NCI-H524 (cell line): ENCODE measurements around the gene OR6X1.

Source experiments
- DNase-seq, 2 experiments: peaks; one replicate each; lab custom pipeline; 2025; lab: John Stamatoyannopoulos, UW

OR6X1 gene, protein sequence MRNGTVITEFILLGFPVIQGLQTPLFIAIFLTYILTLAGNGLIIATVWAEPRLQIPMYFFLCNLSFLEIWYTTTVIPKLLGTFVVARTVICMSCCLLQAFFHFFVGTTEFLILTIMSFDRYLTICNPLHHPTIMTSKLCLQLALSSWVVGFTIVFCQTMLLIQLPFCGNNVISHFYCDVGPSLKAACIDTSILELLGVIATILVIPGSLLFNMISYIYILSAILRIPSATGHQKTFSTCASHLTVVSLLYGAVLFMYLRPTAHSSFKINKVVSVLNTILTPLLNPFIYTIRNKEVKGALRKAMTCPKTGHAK

DNA sequence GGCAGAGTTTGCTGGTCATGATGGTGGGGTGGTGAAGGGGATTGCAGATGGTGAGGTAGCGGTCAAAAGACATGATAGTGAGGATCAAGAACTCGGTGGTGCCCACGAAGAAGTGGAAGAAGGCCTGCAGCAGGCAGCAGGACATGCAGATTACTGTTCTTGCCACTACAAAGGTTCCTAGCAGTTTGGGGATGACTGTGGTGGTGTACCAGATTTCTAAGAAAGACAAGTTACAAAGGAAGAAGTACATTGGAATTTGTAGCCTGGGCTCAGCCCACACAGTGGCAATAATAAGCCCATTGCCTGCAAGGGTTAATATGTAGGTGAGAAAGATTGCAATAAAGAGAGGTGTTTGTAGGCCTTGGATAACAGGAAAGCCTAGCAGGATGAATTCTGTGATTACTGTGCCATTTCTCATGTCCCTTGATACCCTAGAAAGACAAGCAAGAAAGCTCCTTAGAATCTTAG lies at the start of gene OR6X1:
Gene OR6X1, minus strand, starts transcription at position 418 of the 468 bp plus-strand sequence. Its CDS starts 0 bp downstream, at position 418.
- no peak for DNase-seq

DNA sequence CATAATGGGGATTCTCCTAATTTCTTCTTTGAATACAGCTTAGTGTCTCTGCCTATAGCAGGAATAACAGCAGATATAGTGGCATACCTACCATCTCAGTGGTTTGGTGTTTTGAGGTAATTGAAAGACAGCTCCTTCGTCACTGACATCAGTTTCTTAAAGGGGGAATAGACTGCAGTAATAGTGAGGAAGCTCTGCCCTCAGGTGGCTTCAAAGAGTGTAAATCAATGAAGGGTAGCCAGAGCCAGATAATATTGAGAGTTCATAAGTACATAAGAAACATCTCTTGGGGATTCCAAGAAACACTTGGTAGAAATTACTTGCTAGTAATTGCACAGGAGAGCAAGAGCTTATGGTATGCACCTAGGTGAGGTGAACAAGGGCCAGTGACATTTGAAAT lies 47.4 kb upstream of the OR6X1 start:
- no peak for DNase-seq

DNA sequence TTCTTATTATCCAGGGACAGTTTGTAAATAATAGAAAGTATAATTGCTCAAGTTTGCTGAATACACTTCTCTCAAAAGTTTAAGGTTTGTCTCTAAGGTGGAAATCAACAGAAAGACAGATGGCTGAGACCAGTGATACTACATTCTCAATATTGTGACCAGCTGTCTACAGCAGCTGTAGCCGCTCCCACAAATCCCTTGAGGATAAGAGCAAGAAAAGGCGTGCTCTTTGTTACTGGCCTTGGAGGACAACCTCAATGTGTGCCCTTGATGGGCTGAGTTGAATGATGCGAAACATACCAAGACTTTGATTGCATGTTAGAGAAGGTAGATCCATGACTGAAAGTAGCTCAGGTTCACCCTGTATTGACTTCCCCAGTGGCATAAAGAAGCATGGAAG lies 45.7 kb upstream of the OR6X1 start:
- peak; percentile 94 to 98 for DNase-seq

DNA sequence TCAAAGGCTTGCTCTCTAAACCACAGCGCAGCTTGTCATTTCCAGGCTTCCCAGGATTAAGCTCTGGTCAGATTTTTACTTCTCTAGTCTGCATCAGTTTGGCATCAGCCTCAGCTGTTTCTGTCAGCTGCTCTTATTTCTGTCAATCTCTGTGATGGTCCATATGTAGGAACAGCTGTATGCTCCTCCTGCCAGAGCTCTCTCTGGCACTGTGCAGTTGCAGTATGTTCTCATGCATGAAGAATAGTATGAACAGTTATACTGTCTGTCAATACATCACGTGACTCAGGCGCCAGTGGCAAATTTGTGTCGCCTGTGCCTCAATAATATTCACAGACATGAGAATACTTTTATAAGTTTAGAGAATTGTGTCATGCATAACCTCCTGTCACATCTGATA lies 45.1 kb upstream of the OR6X1 start:
- peak; percentile 91 to 98 for DNase-seq

DNA sequence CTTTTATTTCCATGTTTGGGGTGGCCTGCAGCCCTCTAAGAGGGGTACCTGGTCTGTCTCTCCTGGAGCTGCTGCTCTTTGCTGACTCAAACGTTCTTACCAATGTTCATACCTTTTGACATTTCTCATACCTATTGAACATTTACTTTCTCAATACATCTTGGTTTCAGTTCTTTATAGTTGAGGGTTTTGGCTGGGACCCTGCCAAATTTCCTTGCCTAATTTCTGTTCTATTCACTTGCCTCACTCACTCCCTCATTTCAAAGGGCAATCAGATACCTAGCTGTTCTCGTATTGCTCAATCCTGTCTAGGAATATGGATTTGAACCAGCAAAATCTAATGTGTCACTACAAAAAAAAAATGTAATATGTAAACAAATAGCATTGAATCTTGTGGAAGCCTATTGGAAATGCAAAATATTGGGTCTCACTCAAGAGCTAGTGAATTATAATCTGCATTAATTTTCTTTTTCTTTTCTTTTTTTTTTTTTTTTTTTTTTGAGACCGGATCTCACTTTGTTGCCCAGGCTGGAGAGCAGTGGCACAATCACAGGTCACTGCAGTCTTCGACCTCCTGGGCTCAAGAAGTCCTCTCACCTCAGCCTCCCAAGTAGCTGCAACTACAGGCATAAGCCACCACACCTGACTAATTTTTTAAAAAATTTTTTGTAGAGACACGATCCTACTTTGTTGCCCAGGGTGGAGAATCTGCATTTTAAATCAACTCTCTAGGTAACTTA lies 44.4 kb upstream of the OR6X1 start:
- peak in 1 of 2 experiments; percentile 15 for DNase-seq

DNA sequence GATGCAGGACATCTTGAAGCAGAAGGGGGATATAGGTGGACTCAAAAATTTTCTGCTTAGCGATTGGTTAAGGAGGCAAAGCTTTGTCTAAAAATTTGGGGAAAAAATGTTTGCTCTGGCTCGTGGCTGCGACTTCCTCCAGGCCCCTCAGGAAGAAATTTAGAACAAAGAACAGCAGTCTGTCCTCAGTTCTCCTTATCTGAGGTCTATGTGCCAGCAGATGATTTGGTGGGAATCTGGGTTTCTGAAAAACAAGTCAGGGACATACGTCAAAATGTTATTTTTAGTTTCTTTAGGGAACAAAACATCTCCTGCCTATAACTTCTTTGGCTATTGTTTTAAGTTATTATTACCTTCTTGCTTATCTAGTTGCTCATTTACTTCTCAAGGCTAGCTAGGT lies 43.8 kb upstream of the OR6X1 start:
- no peak for DNase-seq

DNA sequence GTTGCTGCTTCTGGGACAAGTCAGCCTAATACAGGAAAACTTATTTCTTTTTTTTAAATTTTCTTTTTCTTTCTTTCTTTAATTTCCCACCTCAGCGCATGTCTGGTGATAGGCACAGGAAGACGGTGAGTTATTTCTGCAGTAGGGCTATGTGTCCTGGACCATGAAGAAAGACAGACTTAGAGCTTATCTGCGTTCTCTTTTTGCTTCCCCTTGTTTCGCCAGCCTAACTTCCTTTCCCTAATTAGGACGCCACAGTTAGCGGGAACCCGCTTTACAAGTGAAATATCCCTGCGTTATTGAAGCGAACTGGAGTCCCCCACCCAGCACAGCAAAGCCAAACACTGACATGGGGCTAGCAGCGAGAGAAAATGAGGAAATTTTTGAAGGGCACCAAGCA lies 43.2 kb upstream of the OR6X1 start:
- peak in 1 of 2 experiments; percentile 33 for DNase-seq

DNA sequence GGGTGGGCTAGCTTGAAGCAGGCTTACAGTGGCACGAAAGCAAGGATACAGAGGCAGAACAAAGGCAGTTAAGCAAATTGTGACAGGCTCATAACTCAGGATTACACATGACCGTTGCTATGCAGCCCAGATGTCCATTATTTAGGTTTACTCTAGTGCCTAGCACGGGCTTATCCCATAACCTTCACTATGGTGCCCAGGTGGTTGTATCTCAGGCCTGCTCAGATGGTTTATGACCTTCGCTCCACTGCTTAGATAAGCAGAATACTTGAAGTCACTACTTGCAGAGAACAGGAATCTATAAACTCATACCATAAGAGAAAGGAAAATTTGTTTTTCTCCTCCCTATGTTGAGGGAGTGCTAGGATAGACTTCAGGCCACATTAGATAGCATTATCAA lies 42.8 kb upstream of the OR6X1 start:
- peak; percentile 96 to 99 for DNase-seq

DNA sequence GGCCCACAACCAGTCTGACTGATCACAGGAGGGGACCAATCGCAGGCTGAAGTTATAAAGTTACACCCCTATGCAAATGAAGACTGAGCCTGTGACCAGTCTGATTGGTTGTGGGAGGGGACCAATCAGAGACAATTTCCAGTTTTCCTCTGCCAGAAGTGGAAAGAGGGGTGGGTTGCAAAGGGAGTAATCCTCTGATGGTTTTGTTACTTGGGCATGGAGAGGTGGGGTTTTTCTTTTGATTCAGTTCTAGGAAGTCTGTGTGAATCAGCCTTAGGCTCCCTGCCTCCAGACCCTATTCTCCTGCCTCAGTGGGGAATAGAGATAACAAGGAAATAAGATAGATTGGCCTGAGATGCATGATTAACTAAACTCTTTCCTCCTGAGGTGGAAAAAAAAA lies 41.9 kb upstream of the OR6X1 start:
- DNase-seq, result peak in 1 of 2 experiments; percentile 40

DNA sequence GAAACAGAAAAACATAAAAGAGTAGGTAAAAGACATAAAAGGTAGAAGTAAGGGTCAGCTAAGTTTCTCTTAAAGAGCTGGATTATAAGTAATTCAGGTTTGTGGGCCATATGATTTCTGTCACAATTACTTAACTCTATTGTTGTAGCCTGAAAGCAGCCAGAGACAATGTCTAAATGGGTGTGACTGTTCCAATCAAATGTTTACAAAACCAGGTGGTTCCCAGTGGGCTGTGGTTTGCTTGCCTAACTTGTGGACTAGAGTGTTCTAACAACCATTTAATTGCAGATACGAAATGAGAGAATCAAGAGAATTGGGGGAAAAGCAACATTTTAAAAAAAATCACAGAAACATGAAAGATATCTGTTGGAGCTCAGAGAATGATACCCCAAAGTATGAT lies 29.2 kb upstream of the OR6X1 start:
- no peak for DNase-seq

DNA sequence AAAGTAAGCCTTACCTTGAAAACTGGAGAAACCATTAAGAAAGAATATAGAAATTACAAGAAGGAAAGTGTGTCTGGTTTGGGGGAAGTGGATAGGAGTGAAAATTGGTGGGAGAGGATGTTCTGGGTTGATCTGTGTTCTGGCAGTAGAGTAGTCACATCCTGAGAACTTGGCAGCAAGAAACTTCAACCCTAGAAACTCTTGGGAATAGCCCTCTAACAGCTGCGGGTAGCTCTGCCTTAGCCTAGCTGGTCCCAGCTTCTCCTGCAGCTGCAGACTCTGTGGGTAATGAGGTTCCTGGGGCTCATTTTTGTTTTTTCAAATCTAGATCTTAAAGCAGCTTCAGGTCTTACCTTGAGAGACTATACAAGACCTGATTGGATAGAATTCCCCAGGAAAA lies 24.2 kb upstream of the OR6X1 start:
- no peak for DNase-seq

DNA sequence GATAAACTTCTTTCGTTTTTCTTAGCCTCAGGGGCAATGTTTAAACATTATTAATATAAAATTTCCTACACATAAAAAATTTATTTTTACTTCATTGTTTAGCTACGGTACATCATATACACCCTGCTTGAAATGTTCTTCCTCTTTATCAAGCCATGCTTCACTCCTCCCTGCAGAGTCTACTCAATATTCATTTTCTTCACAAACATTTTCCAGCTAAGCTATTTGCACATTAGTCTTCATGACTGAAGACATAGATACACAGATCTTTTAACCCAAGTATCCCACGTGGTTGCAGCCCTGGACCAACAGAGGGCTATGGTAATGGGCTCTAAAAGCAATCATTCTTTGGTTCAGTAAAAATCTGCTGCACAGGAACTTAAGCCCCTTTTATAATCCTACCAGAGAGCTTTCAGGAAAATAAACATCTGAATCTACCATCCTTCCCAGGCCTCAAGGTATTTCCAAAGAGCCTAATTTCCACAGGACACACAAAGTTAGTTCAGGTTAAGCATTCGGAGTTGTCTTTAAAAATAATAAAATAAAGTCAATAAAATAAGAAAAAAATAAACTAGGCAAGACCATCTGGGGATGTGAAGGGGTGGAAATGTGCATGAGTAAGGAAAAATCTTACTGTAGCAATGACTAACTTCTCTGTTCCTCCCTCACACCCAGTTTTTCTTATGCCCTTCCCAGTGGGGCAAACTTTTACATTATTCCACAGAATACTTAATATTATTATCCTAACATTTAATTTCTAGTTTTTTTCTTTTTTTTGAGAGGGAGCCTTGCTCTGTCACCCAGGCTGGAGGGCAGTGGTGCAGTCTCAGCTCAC lies 21.6 kb upstream of the OR6X1 start:
- peak in 1 of 2 experiments; percentile 31 for DNase-seq

DNA sequence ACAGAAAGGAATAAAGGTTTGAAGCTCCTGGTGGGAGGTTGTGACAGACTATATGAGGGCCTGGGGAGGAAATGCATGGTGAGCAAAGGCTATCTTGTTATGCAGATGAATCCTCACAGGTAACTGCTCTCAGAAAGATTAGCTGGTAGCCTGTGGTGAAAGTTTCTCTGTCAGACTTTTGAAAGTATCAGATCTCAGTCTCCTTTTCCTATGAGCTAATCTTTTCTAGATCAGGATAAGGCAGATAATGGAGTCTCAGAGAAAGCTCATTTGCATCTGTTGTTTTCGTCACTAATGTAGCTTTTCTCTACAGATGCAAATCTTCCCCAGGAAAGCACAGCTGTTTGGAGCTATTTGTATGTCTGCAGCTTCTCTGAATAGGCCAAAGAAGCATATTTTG lies 21.0 kb upstream of the OR6X1 start:
- DNase-seq, result no peak

DNA sequence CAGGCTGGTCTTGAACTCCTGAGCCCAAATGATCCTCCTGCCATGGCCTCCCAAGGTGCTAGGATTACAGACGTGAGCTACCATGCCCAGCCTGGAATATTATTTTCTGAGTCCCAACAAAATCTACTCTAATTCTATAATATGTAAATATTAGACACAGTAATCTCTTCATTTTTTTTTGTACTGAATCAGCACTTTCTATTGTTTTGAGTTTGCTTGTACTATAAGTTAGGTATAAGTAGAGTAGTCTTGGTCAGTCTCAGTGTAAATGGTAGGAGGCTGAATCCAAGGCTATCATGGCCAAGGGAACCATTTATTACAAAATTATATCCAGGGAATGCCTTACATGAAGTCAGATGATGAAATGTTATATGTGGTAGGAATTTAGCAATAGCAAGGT lies 19.6 kb upstream of the OR6X1 start:
- no peak for DNase-seq

DNA sequence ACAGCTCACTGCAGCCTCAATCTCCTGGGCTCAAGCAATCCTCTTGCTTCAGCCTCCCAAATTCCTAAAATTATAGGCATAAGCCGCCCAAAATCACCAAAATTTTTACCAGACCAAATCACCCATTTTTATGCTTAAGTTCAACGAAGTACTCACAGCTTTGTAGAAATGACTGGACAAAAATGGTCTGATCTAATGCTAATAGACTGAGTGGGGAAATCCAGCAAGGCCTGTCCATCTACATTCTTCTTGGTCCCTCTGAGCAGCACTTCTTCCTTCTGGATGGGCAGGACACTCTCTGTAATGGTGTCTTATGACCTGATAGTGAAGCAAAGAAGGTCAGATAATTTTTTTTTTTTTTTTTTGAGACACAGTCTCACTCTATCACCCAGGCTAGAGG lies 18.7 kb upstream of the OR6X1 start:
- no peak for DNase-seq

DNA sequence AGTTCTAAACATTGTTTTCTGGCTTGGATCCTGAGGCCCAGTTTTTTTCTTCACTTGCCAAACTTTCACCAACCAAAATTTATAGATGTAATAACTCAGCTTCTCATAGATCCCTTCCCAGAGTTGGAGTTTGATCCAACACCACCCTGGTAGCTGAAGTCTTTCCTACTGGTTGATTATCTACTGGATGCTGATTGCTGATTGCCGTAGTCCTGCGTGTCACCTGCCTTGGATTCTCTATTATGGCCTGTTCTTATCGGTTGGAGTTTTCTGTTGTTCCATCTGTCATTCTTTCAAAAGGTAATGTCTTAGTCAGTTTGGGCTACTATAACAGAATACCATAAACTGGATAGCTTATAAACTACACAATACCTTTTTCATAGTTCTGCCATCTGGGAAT lies 17.3 kb upstream of the OR6X1 start:
- DNase-seq, result no peak

DNA sequence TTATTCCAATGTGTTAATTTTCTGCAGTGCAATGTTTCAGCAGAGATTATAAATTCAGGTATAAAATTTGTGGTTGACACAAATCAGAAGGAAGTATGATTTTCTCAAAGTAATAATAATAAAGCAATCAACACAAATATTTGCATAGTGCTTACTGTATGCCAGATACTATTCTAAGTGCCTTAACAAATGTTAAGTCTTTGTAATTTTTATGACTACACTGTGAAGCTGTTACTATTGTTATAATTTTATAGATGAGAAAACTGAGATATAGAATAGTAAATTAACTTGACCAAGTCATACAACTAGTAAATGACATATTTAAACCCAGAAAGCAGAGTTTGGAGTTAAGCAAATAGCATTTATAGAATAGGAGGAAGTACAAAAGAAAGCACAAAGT lies 16.4 kb upstream of the OR6X1 start:
- no peak for DNase-seq

DNA sequence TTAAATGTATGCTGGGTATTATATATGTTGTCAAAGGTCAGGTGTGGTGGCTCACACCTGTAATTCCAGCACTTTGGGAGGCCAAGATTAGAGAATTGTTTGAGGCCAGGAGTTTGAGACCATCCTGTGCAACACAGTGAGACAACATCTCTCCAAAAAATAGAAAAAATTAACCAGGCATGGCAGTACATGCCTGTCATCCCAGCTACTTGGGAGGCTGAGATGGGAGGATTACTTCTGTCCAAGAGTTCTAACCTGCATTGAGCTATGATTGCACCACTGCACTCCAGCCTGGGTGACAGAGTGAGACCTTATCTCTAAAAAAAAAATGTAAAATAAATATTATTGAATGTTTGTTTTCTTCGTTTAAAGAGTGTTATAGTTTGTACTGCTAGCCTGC lies 11.3 kb upstream of the OR6X1 start:
- DNase-seq, result no peak

DNA sequence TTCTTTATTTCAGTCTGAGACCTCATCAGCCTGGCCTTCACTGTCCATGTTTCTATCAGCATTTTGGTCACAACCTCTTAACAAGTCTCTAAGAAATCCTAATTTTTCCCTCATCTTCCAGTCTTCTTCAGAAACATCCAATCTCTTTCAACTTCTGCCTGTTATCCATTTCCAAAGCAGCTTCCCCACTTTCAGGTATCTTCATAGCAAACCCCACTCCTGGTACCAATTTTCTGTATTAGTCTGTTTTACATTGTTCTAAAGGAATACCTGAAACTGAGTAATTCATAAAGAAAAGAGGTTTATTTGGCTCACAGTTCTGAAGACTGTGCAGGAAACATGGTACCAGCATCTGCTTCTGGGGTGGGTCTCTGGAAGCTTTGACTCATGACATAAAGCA lies 8.1 kb upstream of the OR6X1 start:
- no peak for DNase-seq

DNA sequence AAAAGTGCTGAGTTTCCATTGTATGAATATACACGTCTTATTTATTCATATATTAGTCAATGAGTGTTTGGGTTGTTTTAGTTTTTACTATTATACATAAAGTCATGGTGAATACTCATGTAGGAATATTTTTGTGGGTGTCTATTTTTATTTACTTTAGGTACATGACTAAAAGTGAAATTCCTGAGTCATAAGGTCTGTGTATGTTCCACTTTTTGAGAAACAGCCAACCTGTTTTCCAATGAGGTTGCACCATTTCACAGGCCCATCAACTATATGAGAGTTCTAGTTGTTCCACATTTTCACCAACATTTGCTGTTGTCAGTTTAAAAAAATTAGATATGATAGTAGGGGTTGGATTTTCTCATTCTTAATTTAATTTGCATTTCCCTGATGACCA lies 6.6 kb upstream of the OR6X1 start:
- no peak for DNase-seq

DNA sequence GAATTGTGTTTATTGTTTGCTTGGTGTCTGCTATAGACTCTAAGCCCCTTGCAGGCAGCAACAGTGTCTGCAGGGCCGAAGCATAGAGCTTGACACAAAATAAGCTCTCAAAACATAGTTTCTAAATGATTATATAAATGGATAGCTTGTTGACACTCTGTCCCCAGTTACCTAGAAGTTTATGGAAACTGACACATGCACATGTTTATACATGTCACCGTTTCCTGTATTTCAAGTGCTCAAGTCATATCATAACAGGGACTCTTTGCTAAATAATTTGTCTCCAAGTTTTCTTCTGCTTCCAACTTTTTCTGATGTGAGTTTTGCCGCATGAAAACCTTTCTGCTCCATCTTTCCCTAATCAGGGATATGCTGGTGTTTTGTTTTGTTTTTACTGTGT lies 3.7 kb upstream of the OR6X1 start:
- no peak for DNase-seq

DNA sequence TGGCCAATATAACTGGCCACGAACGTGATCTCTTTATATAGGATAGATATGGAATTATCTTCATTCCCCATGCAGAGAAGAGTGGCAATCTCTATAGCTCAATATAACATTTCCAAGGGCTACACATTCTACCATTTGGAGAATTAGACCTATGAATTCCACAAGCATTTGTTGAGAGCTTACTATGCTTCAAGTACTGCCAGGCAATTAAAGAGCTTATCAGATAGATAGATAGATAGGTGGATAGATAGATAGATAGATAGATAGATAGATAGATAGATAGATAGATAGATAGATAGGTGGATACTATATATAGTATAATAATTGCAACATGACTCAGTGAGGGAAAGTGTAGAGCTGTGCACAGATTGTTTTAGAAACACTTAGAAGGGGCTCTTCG lies 1.5 kb upstream of the OR6X1 start:
- no peak for DNase-seq

DNA sequence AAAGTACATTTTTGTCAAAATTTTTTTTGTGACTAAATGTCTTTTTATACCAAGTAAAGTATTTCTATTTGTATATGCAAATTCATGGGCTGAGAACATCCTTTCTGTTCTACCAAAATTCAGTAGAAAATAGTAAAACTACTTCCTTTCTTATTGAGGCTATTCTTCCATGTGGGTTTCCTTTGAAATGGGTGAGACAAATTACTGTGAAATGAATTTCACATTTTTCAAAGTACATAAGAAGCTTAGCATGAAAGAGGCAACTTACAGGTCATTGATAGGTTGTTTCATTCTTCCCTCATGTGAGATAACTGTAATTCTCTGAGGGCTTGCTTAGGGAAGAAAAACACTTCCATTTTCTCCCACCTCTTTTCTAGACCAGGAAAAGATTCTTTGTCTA lies 1.0 kb upstream of the OR6X1 start:
- DNase-seq, result no peak
